ENCODE data around the gene IGFALS.

The IGFALS gene

GRCh38 chr16:1754204-1754603 lies 39.3 kb downstream of the IGFALS start:
- Histone ChIP-seq H3K36me3 (ENCODE audit: insufficient read depth, low read length) (peaks cover 46% of the 10 kb centered on the region), H3K9ac (ENCODE audit: low read depth, low read length) (no peak overlapping the region)

GRCh38 chr16:1752853-1753252 lies 40.7 kb downstream of the IGFALS start:
- Histone ChIP-seq H3K9me3 (replicated peaks; ENCODE audit: low read length) (no peaks in the 10 kb centered on the region), H3K27me3 (ENCODE audit: control insufficient read depth, insufficient read depth, low read length) (no peaks in the 10 kb centered on the region), H3K4me2 (ENCODE audit: low read length) (no peak overlapping the region), H3K36me3 (ENCODE audit: insufficient read depth, low read length) (peaks cover 53% of the 10 kb centered on the region), H3K9ac (ENCODE audit: low read depth, low read length) (no peak overlapping the region), H3K4me1 (ENCODE audit: control insufficient read depth, insufficient read depth, low read length) (peaks cover 9% of the 10 kb centered on the region), H3K4me3 (ENCODE audit: low read length) (no peak overlapping the region)

More at GRCh38 chr16:1754204-1754603, 39.3 kb downstream of the IGFALS start:
- H3K4me3 ChIP-seq (ENCODE audit: low read length) = no peak overlapping the region
- no peaks in the 10 kb centered on the region for H3K27me3 ChIP-seq (ENCODE audit: control insufficient read depth, insufficient read depth, low read length)
- H3K4me2 ChIP-seq (ENCODE audit: low read length) = no peak overlapping the region
- H3K9me3 ChIP-seq (replicated peaks; ENCODE audit: low read length) = no peaks in the 10 kb centered on the region
- H3K4me1 ChIP-seq (ENCODE audit: control insufficient read depth, insufficient read depth, low read length) = peaks cover 9% of the 10 kb centered on the region

- peaks cover 60% of the 10 kb centered on the region for H3K36me3 ChIP-seq (ENCODE audit: insufficient read depth, low read length)
- no peak overlapping the region for H3K4me3 ChIP-seq (ENCODE audit: low read length)
- no peak overlapping the region for H3K4me2 ChIP-seq (ENCODE audit: low read length)
- peaks cover 14% of the 10 kb centered on the region for H3K4me1 ChIP-seq (ENCODE audit: control insufficient read depth, insufficient read depth, low read length)
- H3K27me3 ChIP-seq (ENCODE audit: control insufficient read depth, insufficient read depth, low read length) = no peaks in the 10 kb centered on the region
- H3K9me3 ChIP-seq (replicated peaks; ENCODE audit: low read length) = no peaks in the 10 kb centered on the region
- H3K9ac ChIP-seq (ENCODE audit: low read depth, low read length) = no peak overlapping the region
These were observed 41.6 kb downstream of the IGFALS start for GRCh38 chr16:1751946-1752345.

- Histone ChIP-seq H3K27me3 (ENCODE audit: control insufficient read depth, insufficient read depth, low read length) (no peaks in the 10 kb centered on the region), H3K9me3 (replicated peaks; ENCODE audit: low read length) (no peaks in the 10 kb centered on the region), H3K36me3 (ENCODE audit: insufficient read depth, low read length) (peaks cover 58% of the 10 kb centered on the region), H3K4me2 (ENCODE audit: low read length) (no peak overlapping the region), H3K4me1 (ENCODE audit: control insufficient read depth, insufficient read depth, low read length) (peaks cover 36% of the 10 kb centered on the region), H3K4me3 (ENCODE audit: low read length) (no peak overlapping the region), H3K9ac (ENCODE audit: low read depth, low read length) (no peak overlapping the region)
These were observed 44.1 kb downstream of the IGFALS start for GRCh38 chr16:1749152-1750117.

- Histone ChIP-seq H3K9me3 (replicated peaks; ENCODE audit: low read length) (no peaks in the 10 kb centered on the region), H3K36me3 (ENCODE audit: insufficient read depth, low read length) (peaks cover 69% of the 10 kb centered on the region), H3K4me1 (ENCODE audit: control insufficient read depth, insufficient read depth, low read length) (peaks cover 38% of the 10 kb centered on the region), H3K9ac (ENCODE audit: low read depth, low read length) (no peak overlapping the region), H3K4me2 (ENCODE audit: low read length) (no peak overlapping the region), H3K27me3 (ENCODE audit: control insufficient read depth, insufficient read depth, low read length) (no peaks in the 10 kb centered on the region), H3K4me3 (ENCODE audit: low read length) (no peak overlapping the region)
These were observed 45.6 kb downstream of the IGFALS start for GRCh38 chr16:1747934-1748333.

- peak overlapping the region; percentile 64 for H3K4me2 ChIP-seq (ENCODE audit: low read length)
- peak overlapping the region; percentile 61 for H3K9ac ChIP-seq (ENCODE audit: low read depth, low read length)
- no peaks in the 10 kb centered on the region for H3K9me3 ChIP-seq (replicated peaks; ENCODE audit: low read length)
- peaks cover 38% of the 10 kb centered on the region for H3K4me1 ChIP-seq (ENCODE audit: control insufficient read depth, insufficient read depth, low read length)
- H3K36me3 ChIP-seq (ENCODE audit: insufficient read depth, low read length) = peaks cover 64% of the 10 kb centered on the region
- H3K27me3 ChIP-seq (ENCODE audit: control insufficient read depth, insufficient read depth, low read length) = no peaks in the 10 kb centered on the region
- peak overlapping the region; percentile 7 for H3K4me3 ChIP-seq (ENCODE audit: low read length)
These were observed 46.8 kb downstream of the IGFALS start for GRCh38 chr16:1746693-1747195.

- H3K9me3 ChIP-seq (replicated peaks; ENCODE audit: low read length) = no peaks in the 10 kb centered on the region
- peak overlapping the region; percentile 86 for H3K9ac ChIP-seq (ENCODE audit: low read depth, low read length)
- peak overlapping the region; percentile 89 for H3K4me2 ChIP-seq (ENCODE audit: low read length)
- peak overlapping the region; percentile 57 for H3K4me3 ChIP-seq (ENCODE audit: low read length)
- no peaks in the 10 kb centered on the region for H3K27me3 ChIP-seq (ENCODE audit: control insufficient read depth, insufficient read depth, low read length)
- H3K36me3 ChIP-seq (ENCODE audit: insufficient read depth, low read length) = peaks cover 60% of the 10 kb centered on the region
- H3K4me1 ChIP-seq (ENCODE audit: control insufficient read depth, insufficient read depth, low read length) = peaks cover 38% of the 10 kb centered on the region
These were observed 47.4 kb downstream of the IGFALS start for GRCh38 chr16:1745900-1746692.

GRCh38 chr16:1745181-1745899 lies 48.2 kb downstream of the IGFALS start:
- Histone ChIP-seq H3K36me3 (ENCODE audit: insufficient read depth, low read length) (peaks cover 62% of the 10 kb centered on the region), H3K4me3 (ENCODE audit: low read length) (peak overlapping the region; percentile 57), H3K4me2 (ENCODE audit: low read length) (peak overlapping the region; percentile 89), H3K4me1 (ENCODE audit: control insufficient read depth, insufficient read depth, low read length) (peaks cover 38% of the 10 kb centered on the region), H3K27me3 (ENCODE audit: control insufficient read depth, insufficient read depth, low read length) (no peaks in the 10 kb centered on the region), H3K9ac (ENCODE audit: low read depth, low read length) (peak overlapping the region; percentile 86), H3K9me3 (replicated peaks; ENCODE audit: low read length) (no peaks in the 10 kb centered on the region)

GRCh38 chr16:1744338-1744840 lies 49.1 kb downstream of the IGFALS start:
- H3K9me3 ChIP-seq (replicated peaks; ENCODE audit: low read length) = no peaks in the 10 kb centered on the region
- H3K9ac ChIP-seq (ENCODE audit: low read depth, low read length) = no peak overlapping the region
- no peaks in the 10 kb centered on the region for H3K27me3 ChIP-seq (ENCODE audit: control insufficient read depth, insufficient read depth, low read length)
- no peak overlapping the region for H3K4me3 ChIP-seq (ENCODE audit: low read length)
- no peak overlapping the region for H3K4me2 ChIP-seq (ENCODE audit: low read length)
- peaks cover 31% of the 10 kb centered on the region for H3K4me1 ChIP-seq (ENCODE audit: control insufficient read depth, insufficient read depth, low read length)
- peaks cover 65% of the 10 kb centered on the region for H3K36me3 ChIP-seq (ENCODE audit: insufficient read depth, low read length)

- Histone ChIP-seq H3K36me3 (ENCODE audit: insufficient read depth, low read length) (peaks cover 58% of the 10 kb centered on the region), H3K4me3 (ENCODE audit: low read length) (no peak overlapping the region), H3K4me1 (ENCODE audit: control insufficient read depth, insufficient read depth, low read length) (peaks cover 29% of the 10 kb centered on the region), H3K9me3 (replicated peaks; ENCODE audit: low read length) (no peaks in the 10 kb centered on the region), H3K4me2 (ENCODE audit: low read length) (no peak overlapping the region), H3K27me3 (ENCODE audit: control insufficient read depth, insufficient read depth, low read length) (no peaks in the 10 kb centered on the region), H3K9ac (ENCODE audit: low read depth, low read length) (no peak overlapping the region)
These were observed 49.8 kb downstream of the IGFALS start for GRCh38 chr16:1743376-1744337.

Measured in skeletal muscle satellite cell (primary cell).